GM18907 (cell line): ENCODE measurements around the gene SYT15B.
"Not testable (repeated sequence)": the region's sequence is repeated elsewhere in the genome, so short reads cannot be mapped to it uniquely, and the experiment has no call there.

Source experiments
- ATAC-seq: cut with Tn5 transposase; IDR thresholded peaks from one replicate; pipeline ENCODE4 v1.9.1; 2021; ENCODE audit warnings: mild to moderate bottlenecking, moderate library complexity; ENCODE audit not compliant: unreplicated experiment

SYT15B gene

GRCh38 chr10:47730911-47731310, 32.5 kb downstream of the SYT15B start:
- not testable (repeated sequence) for ATAC-seq

GRCh38 chr10:47725740-47726139, 37.7 kb downstream of the SYT15B start:
- ATAC-seq: not testable (repeated sequence)

- ATAC-seq: not testable (repeated sequence)
Measured at GRCh38 chr10:47725047-47725446, 38.3 kb downstream of the SYT15B start.

GRCh38 chr10:47724119-47724518, 39.3 kb downstream of the SYT15B start:
- not testable (repeated sequence) for ATAC-seq

GRCh38 chr10:47723362-47723761, 40.0 kb downstream of the SYT15B start:
- ATAC-seq: not testable (repeated sequence)

GRCh38 chr10:47717011-47717769, 46.2 kb downstream of the SYT15B start:
- ATAC-seq: not testable (repeated sequence)
